MM.1S (cell line): ENCODE data around the gene PROX1.

Source experiments
- EZH2 ChIP-seq: fragments of 300-600 bp; sonication (generic); optimal IDR thresholded peaks from 2 replicates; pipeline ENCODE3; 2017; ENCODE audit warnings: low read depth, mild to moderate bottlenecking, antibody characterized with exemption, low read length, mixed read lengths
- TF ChIP-seq, protein P1 (sequence below): fragments of 300-600 bp; sonication (generic); IDR thresholded peaks from 2 replicates; pipeline ENCODE4 v1.5.1; 2016; ENCODE audit warnings: antibody characterized with exemption, low read length, mixed read lengths

DNA sequence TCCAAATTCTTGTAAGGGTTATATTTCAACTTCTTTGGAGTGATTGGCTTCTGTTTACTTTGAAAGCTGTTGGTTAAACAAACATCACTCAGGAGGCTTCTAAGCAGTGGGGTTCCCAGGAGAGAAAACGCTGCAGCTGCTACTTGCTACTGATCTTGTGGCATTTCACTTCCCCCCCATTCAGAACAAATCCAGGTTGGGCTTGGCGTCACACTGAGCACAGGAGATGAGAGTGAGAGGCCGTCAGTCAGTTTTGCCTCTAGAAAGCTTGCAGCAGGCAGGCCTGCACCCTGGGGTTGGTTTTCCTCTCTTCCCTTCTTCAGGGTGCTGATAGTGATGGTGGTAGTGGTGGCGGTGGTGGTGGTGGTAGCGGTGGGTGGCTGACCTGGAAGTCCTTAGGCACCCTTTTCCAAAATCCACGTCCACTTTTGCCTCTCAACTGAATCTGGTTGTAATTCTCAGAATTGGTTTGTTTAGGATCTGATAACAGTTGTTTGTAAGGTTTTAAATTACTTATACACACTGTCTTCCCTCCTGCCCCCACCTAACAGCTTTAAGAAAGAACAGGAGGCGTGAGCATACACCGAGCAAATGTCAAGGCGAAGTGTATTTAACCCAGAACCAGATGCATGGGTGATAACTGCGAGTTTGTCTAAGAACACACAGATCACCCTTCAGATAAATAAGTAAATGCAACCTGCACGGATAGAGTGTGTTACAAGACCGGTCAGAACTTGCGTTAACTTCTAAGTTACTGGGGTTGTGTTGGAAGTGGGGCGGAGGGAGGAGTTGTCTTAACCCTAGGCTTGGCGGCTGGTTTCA is 3.2 kb upstream of the PROX1 start:
- TF ChIP-seq EZH2 = no peak
- TF ChIP-seq, protein P1, sequence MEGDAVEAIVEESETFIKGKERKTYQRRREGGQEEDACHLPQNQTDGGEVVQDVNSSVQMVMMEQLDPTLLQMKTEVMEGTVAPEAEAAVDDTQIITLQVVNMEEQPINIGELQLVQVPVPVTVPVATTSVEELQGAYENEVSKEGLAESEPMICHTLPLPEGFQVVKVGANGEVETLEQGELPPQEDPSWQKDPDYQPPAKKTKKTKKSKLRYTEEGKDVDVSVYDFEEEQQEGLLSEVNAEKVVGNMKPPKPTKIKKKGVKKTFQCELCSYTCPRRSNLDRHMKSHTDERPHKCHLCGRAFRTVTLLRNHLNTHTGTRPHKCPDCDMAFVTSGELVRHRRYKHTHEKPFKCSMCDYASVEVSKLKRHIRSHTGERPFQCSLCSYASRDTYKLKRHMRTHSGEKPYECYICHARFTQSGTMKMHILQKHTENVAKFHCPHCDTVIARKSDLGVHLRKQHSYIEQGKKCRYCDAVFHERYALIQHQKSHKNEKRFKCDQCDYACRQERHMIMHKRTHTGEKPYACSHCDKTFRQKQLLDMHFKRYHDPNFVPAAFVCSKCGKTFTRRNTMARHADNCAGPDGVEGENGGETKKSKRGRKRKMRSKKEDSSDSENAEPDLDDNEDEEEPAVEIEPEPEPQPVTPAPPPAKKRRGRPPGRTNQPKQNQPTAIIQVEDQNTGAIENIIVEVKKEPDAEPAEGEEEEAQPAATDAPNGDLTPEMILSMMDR = no peak
